PC-9 (cell line): ENCODE results near the gene HS3ST6. TPM values are rescaled to one million over a fixed set of nuclear protein-coding genes. Genes with fewer than 3 reads are reported as not detected.

Experiments
- BruUV-seq: library from RNA; stranded (reverse); fragments of 400-500 nt; replicated peaks from 2 replicates; lab custom pipeline; 2021; lab: Mats Ljungman, UMichigan
- CTCF ChIA-PET: fragments of 300-600 bp; sonication (Branson Sonifier 250); formaldehyde crosslinking; loops from one replicate; lab custom pipeline; 2022; ENCODE audit warnings: antibody characterized with exemption; lab: Charles Lee
- POLR2A ChIA-PET: fragments of 300-600 bp; sonication (Branson Sonifier 250); formaldehyde crosslinking; loops from one replicate; lab custom pipeline; 2022; ENCODE audit warnings: antibody characterized with exemption; ENCODE audit not compliant: unreplicated experiment; lab: Charles Lee
- DNase-seq, 2 experiments: peaks; one replicate each; pipeline versions ENCODE4 v3.0.0 to v3.0.0-alpha.2; 2015 to 2022; ENCODE audit warnings: mixed read lengths in 1 of 2
- H2AFZ ChIP-seq: fragments of 200-600 bp; sonication (generic); 2 replicates; pipeline ENCODE4 v1.8.1; 2017; ENCODE audit warnings: antibody characterized with exemption
- H3F3A ChIP-seq: fragments of 200-600 bp; sonication (generic); 2 replicates; pipeline ENCODE4 v1.8.1; 2017; ENCODE audit warnings: antibody characterized with exemption, mild to moderate bottlenecking, low read depth; ENCODE audit not compliant: insufficient read depth
- H3K27ac ChIP-seq: fragments of 200-600 bp; sonication (generic); 2 replicates; pipeline ENCODE4 v1.6.1; 2016; ENCODE audit warnings: mixed run types
- H3K27me3 ChIP-seq: fragments of 200-600 bp; sonication (generic); 2 replicates; pipeline ENCODE4 v1.6.1; 2016; ENCODE audit warnings: low read depth, mixed run types; ENCODE audit not compliant: insufficient read depth
- H3K36me3 ChIP-seq: fragments of 200-600 bp; sonication (generic); 2 replicates; pipeline ENCODE4 v1.6.1; 2016; ENCODE audit warnings: low read depth, mixed run types
- H3K4me1 ChIP-seq: fragments of 200-600 bp; sonication (generic); replicated peaks from 2 replicates; pipeline ENCODE4 v1.6.1; 2016; ENCODE audit warnings: mixed run types; ENCODE audit not compliant: insufficient read depth
- H3K4me2 ChIP-seq: fragments of 200-600 bp; sonication (generic); 2 replicates; pipeline ENCODE4 v1.6.1; 2017; ENCODE audit warnings: mixed run types
- H3K4me3 ChIP-seq: fragments of 200-600 bp; sonication (generic); 2 replicates; pipeline ENCODE4 v1.6.1; 2016; ENCODE audit warnings: mixed run types
- H3K79me2 ChIP-seq: fragments of 200-600 bp; sonication (generic); 2 replicates; pipeline ENCODE4 v1.6.1; 2017; ENCODE audit warnings: low read depth, mixed run types
- H3K9me2 ChIP-seq: fragments of 200-600 bp; sonication (generic); 2 replicates; pipeline ENCODE4 v1.8.1; 2017; ENCODE audit warnings: mild to moderate bottlenecking; ENCODE audit not compliant: insufficient read depth
- H3K9me3 ChIP-seq: fragments of 200-600 bp; sonication (generic); 2 replicates; pipeline ENCODE4 v1.8.1; 2016; ENCODE audit warnings: low read depth; ENCODE audit not compliant: insufficient read depth
- H4K20me1 ChIP-seq: fragments of 200-600 bp; sonication (generic); 2 replicates; pipeline ENCODE4 v1.8.1; 2017; ENCODE audit not compliant: insufficient read depth
- CTCF ChIP-seq: fragments of 200-600 bp; sonication (generic); conservative IDR thresholded peaks from 2 replicates; pipeline ENCODE4 v1.6.1; 2017; ENCODE audit warnings: mixed run types, antibody characterized with exemption, mild to moderate bottlenecking, moderate library complexity
- EZH2 ChIP-seq: fragments of 200-600 bp; sonication (generic); IDR thresholded peaks from 2 replicates; pipeline ENCODE4 v1.8.0; 2017; ENCODE audit warnings: antibody characterized with exemption, low read depth
- intact Hi-C: fragments of 100-400 bp; cut with micrococcal nuclease; formaldehyde crosslinking; loops from one replicate; pipeline ENCODE4 v1.10.0; 2022; ENCODE audit not compliant: unreplicated experiment
- total RNA-seq: library from RNA; stranded (reverse); gene quantifications from 2 replicates; pipeline ENCODE4 v1.2.3, GENCODE V29; 2021

The HS3ST6 gene
- total RNA-seq, 1 experiment from 2014 or later: not detected

GRCh38 chr16:1890024-1890707 lies 28.0 kb downstream of the HS3ST6 start:
- POLR2A ChIA-PET: no interaction called here
- Histone ChIP-seq H3K4me1 (peaks cover 13% of the 10 kb centered on the region), H3K27me3 (peaks cover 8% of the 10 kb centered on the region; the same call in 1 of the 2 replicates), H3K9me3 (no peaks in the 10 kb centered on the region), H3F3A (peaks cover 12% of the 10 kb centered on the region), H3K27ac (no peak overlapping the region), H4K20me1 (no peaks in the 10 kb centered on the region), H3K79me2 (no peaks in the 10 kb centered on the region), H3K4me3 (no peak overlapping the region), H3K36me3 (no peaks in the 10 kb centered on the region), H3K4me2 (no peak overlapping the region), H2AFZ (no peak overlapping the region), H3K9me2 (no peaks in the 10 kb centered on the region)
- CTCF ChIA-PET: no interaction called here
- no TSS peak for BruUV-seq
- no peak for TF ChIP-seq CTCF
- no peak for TF ChIP-seq EZH2
- no peak for DNase-seq
- intact Hi-C loops: no loop called here

- H3K4me2 ChIP-seq: no peak overlapping the region
- H3K9me2 ChIP-seq: no peaks in the 10 kb centered on the region
- H3K4me1 ChIP-seq: peaks cover 2% of the 10 kb centered on the region
- ChIA-PET CTCF (interaction anchor here (0.6 kb wide), 1 partner anchor 154 kb away, joined by 8 read pairs; no protein-coding TSS in a partner anchor), POLR2A (interaction anchor here (0.7 kb wide), 1 partner anchor 38 kb away, joined by 3 read pairs; no protein-coding TSS in a partner anchor)
- H3K27me3 ChIP-seq: peaks cover 8% of the 10 kb centered on the region; the same call in 1 of the 2 replicates
- H3K4me3 ChIP-seq: no peak overlapping the region
- BruUV-seq: no TSS peak
- H3K27ac ChIP-seq: no peak overlapping the region
- H3K79me2 ChIP-seq: no peaks in the 10 kb centered on the region
- no peak for DNase-seq
- peaks cover 16% of the 10 kb centered on the region for H3F3A ChIP-seq
- TF ChIP-seq CTCF (no peak), EZH2 (no peak)
- H4K20me1 ChIP-seq: no peaks in the 10 kb centered on the region
- intact Hi-C loops: no loop called here
- H2AFZ ChIP-seq: no peak overlapping the region
- H3K9me3 ChIP-seq: no peaks in the 10 kb centered on the region
- no peaks in the 10 kb centered on the region for H3K36me3 ChIP-seq
Observed at GRCh38 chr16:1887711-1888354, 30.4 kb downstream of the HS3ST6 start.

- intact Hi-C loops: no loop called here
- Histone ChIP-seq H3K9me2 (no peaks in the 10 kb centered on the region), H3F3A (peaks cover 9% of the 10 kb centered on the region), H3K27ac (no peak overlapping the region), H4K20me1 (no peaks in the 10 kb centered on the region), H3K27me3 (peaks cover 8% of the 10 kb centered on the region; the same call in 1 of the 2 replicates), H3K9me3 (no peaks in the 10 kb centered on the region), H3K4me1 (peaks cover 1% of the 10 kb centered on the region), H3K4me3 (no peak overlapping the region), H2AFZ (no peak overlapping the region), H3K79me2 (no peaks in the 10 kb centered on the region), H3K36me3 (no peaks in the 10 kb centered on the region), H3K4me2 (no peak overlapping the region)
- DNase-seq: no peak
- ChIA-PET CTCF (no interaction called here), POLR2A (no interaction called here)
- no peak for TF ChIP-seq CTCF
- no peak for TF ChIP-seq EZH2
- no TSS peak for BruUV-seq
Observed at GRCh38 chr16:1884889-1885288, 33.3 kb downstream of the HS3ST6 start.
